ENCODE measurements around the gene SEC16A. TPM values are rescaled to one million over a fixed set of nuclear protein-coding genes. Genes with fewer than 3 reads are reported as not detected.

Gene SEC16A
- total RNA-seq, 2 experiments from 2014 or later = 23.7 to 60.1 TPM

GRCh38 chr9:136472640-136473353, 10.0 kb downstream of the SEC16A start:
- Histone ChIP-seq H4K20me1 (ENCODE audit: insufficient read depth, low read length) (no peaks in the 10 kb centered on the region; the same call in 1 of the 2 replicates), H3K9me2 (ENCODE audit: insufficient read depth, low read length) (no peaks in the 10 kb centered on the region), H3K4me2 (ENCODE audit: low read length) (no peak overlapping the region), H2AFZ (ENCODE audit: low read length) (no peak overlapping the region), H3K36me3 (ENCODE audit: insufficient read depth, low read length) (peaks cover 97% of the 10 kb centered on the region), H3K9me3 (ENCODE audit: low read length) (no peaks in the 10 kb centered on the region), H3K79me2 (ENCODE audit: insufficient read depth, low read depth, low read length) (no peaks in the 10 kb centered on the region), H3K4me3 (ENCODE audit: low read depth, low read length, poor library complexity, severe bottlenecking) (no peak overlapping the region), H3K4me1 (ENCODE audit: insufficient read depth, low read length, poor library complexity, severe bottlenecking) (no peaks in the 10 kb centered on the region), H3K27ac (ENCODE audit: low read depth, low read length, poor library complexity, severe bottlenecking) (no peak overlapping the region)
- intact Hi-C loops (cut with micrococcal nuclease; ENCODE audit: unreplicated experiment) = no loop called here
- no peak for DNase-seq (ENCODE audit: low spot score)
- BruUV-seq (replicated peaks) = no TSS peak
- ChIA-PET CTCF (ENCODE audit: unreplicated experiment) (no interaction called here), POLR2A (interaction anchor here (0.6 kb wide), 2 partner anchors 45 to 678 kb away, joined by 4 to 6 read pairs; no protein-coding TSS in a partner anchor)
- TF ChIP-seq EZH2phosphoT487 (IDR thresholded peaks at IDR 0.05; ENCODE audit: borderline replicate concordance, low read depth, low read length) (no peak), CTCF (conservative IDR thresholded peaks at IDR 0.05; ENCODE audit: low read length) (no peak)

- Histone ChIP-seq H3K9me3 (ENCODE audit: low read length) (no peaks in the 10 kb centered on the region), H4K20me1 (ENCODE audit: insufficient read depth, low read length) (no peaks in the 10 kb centered on the region; the same call in 1 of the 2 replicates), H3K4me2 (ENCODE audit: low read length) (no peak overlapping the region), H3K9me2 (ENCODE audit: insufficient read depth, low read length) (no peaks in the 10 kb centered on the region), H3K27ac (ENCODE audit: low read depth, low read length, poor library complexity, severe bottlenecking) (no peak overlapping the region), H3K36me3 (ENCODE audit: insufficient read depth, low read length) (peaks cover 97% of the 10 kb centered on the region), H3K79me2 (ENCODE audit: insufficient read depth, low read depth, low read length) (no peaks in the 10 kb centered on the region), H2AFZ (ENCODE audit: low read length) (no peak overlapping the region), H3K4me1 (ENCODE audit: insufficient read depth, low read length, poor library complexity, severe bottlenecking) (no peaks in the 10 kb centered on the region), H3K4me3 (ENCODE audit: low read depth, low read length, poor library complexity, severe bottlenecking) (no peak overlapping the region)
- no TSS peak for BruUV-seq (replicated peaks)
- intact Hi-C loops (cut with micrococcal nuclease; ENCODE audit: unreplicated experiment) = no loop called here
- ChIA-PET POLR2A (interaction anchor here (0.6 kb wide), 1 partner anchor 678 kb away, joined by 4 read pairs; no protein-coding TSS in a partner anchor), CTCF (ENCODE audit: unreplicated experiment) (no interaction called here)
- no peak for DNase-seq (ENCODE audit: low spot score)
- TF ChIP-seq EZH2phosphoT487 (IDR thresholded peaks at IDR 0.05; ENCODE audit: borderline replicate concordance, low read depth, low read length) (no peak), CTCF (conservative IDR thresholded peaks at IDR 0.05; ENCODE audit: low read length) (no peak)
Measured at GRCh38 chr9:136471802-136472487, 10.9 kb downstream of the SEC16A start.

Data from OCI-LY7 (cell line).